HG03565 (cell line): Measurements from ENCODE around the gene DPCD.
A peak's percentile ranks its signal among the peaks of the same experiment; 100 is the strongest.

Experiments
- ATAC-seq: cut with Tn5 transposase; IDR thresholded peaks from one replicate; pipeline ENCODE4 v1.9.1; 2021; ENCODE audit warnings: mild to moderate bottlenecking, moderate library complexity; ENCODE audit not compliant: unreplicated experiment

The DPCD gene

GRCh38 chr10:101587725-101588653 is at the start of gene DPCD, which contains the start of gene POLL:
Gene DPCD (plus strand): TSS chr10:101588321. CDS start chr10:101588337, 16 bp downstream.
Gene POLL (minus strand): TSS chr10:101588257. CDS start chr10:101587360, 897 bp downstream.
- peak; percentile 84 for ATAC-seq

DNA sequence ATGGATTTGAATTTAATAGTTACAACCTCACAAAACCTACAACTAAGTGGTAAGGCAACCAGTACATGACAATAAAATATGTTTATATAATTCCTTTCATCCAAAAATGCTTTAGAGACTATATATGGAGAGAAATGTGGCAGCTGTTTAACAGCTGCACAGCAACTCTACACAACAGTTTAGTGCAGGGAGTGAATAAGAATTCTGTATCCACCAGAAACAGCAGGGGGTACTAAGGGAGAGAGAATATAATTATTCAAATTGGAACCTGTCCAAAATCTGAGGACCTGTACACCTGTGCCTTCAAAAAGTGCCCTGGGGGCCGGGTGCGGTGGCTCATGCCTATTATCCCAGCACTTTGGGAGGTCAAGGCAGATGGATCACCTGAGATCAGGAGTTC is 49.7 kb upstream of the DPCD start:
- no peak for ATAC-seq

GRCh38 chr10:101545898-101546297 is 42.2 kb upstream of the DPCD start:
- no peak for ATAC-seq

- ATAC-seq = no peak
Measured at GRCh38 chr10:101550965-101551364, 37.2 kb upstream of the DPCD start.

DNA sequence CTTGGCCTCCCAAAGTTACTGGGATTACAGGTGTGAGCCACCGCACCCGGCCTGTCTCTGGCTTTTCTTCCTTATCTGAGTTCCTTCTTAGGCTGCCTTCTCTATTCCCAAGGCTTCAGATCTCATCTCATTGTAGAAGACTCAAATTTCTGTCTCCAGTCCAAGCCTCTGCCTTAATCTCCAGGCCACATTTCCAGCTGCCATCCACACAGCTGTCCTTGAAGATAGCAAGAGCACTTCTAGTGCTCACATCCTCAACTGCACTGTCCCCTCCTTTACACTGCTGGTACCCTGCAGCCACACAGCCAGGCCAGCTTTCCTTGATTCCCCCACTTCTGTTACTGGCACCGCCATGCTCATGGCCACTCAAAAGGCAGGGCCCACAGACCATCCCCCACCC is 35.7 kb upstream of the DPCD start:
- no peak for ATAC-seq

GRCh38 chr10:101557541-101557940 is 30.6 kb upstream of the DPCD start:
- no peak for ATAC-seq

GRCh38 chr10:101558204-101558603 is 29.9 kb upstream of the DPCD start:
- ATAC-seq = no peak

- ATAC-seq = no peak
Measured at GRCh38 chr10:101558671-101559595, 29.2 kb upstream of the DPCD start.

DNA sequence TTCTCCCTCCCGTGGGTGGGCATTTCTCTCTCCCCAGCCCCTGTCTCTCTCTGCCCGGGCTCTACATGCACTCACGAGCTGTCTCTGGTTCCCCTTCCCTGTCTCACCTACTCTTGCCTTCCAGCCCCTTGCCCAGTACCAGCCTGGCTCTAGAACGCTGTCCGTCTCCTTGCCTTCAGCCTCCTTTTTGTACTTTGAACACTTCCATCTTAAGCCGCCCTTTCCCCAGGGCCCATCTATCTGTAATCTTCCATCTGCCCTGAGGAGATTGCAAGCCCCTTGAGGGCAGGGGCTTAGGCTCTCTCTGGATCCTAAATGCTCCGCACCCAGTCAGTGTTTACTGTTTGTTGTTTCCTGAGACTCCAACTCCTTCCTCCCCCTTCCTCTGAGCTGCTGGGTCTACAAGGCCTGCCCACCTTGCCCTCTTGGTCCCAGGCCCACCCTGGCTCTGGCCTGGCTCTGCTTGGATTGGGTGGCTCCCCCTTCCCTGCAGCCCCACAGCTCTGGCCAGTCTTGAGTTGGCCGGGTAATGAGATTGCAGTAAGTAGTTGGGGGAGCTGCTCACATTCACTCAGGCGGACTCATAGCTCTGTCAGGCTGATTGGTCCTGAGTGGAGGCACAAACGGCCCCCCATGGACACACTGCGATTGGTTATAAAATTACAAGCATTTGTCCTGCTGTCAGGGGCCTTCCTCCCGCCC is 28.4 kb upstream of the DPCD start:
- no peak for ATAC-seq

DNA sequence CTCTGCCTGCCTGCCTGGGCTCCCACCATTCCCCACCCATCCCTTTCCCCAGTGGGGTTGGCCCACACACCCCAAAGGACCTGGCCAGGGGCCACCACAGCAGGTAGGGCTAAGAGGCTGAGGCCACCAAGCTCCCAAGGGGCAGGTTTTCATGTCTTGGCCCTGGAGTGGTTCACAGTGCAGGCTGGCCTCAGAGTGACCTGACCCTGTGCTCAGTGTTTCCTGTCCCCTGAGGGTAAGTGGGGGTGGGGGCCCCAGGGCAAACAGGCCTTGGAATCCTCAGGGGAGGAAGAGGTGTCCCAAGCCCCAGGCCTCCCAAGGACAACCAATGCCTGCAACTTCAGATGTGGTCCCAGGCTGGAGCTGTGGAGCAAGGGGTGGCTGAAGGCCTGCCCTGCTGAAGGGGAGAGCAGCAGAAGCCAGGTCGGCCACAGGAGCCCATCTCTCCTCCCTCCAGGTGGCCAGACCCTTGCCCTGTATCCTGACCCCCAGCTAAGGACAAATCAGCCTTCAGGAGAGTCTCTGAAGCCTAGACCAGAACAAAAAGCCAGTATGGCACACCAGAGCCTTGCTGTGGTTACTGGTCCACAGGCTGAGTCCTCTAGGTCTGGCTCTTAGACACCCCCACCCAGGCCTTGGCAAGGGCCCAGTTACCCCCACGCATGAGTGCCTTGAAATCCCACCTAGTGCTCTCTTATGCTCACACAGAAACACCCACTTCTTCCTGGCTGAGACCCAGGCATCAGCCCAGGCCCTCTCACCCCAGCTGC is 27.6 kb upstream of the DPCD start:
- no peak for ATAC-seq

DNA sequence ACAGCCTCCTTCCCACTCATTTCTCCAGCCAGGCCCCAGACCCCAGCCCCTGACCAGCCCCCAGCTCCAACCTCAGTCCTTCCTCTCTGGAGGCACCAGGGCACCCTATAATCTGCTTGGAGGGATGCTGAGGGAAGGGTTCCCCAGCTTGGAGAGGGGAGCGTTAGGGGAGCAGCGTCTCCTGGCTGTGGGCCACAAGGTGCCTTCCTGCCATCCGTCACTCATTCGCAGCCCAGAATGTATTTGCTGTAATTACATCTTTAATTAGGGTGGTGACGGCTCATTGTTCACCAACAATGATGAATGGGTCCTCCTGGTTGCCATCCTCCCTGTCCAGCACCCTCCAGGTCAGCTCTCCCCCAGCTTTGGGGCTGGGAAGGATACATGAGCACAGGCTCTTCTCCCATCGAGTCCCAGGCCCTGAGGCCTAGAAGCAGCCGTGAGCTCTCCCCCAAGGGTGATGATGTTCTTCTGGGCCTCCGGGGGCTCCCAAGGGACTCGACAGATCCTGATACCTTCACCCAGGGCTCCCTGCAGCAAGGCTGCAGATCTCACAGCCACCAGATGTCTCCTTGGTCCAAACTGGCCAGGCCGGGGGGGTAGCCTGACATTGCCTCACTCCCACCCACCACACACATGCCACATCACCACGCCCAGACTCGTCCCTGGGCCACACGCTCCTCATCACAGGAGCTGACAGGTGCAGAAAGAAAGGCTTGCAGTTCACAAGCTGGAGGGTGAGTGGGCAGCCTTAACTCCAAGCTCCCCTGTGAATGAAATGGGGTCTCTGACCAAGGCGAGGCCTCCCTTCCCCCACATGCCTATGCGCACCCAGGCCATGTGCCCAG is 26.8 kb upstream of the DPCD start:
- no peak for ATAC-seq

DNA sequence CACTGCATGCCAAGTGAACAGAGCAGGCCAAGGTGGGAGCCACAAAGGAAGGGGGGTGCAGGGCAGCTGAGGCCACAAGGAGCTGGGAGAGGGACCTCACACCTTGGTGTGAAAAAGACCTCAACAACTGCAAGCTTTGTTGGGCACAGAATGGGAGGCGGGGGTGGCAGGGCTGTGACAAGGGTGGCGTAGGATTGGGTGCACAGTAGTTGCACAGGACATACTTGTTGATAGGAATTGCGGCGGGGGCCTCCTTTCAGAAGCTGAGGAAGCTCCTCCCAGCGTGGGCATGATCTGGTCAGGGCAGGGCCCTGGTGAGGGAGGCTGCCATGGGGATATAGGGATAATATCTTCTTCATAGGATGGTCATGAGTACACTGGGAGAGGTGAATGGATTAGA is 25.9 kb upstream of the DPCD start:
- ATAC-seq = no peak

- ATAC-seq = no peak
Measured at GRCh38 chr10:101563007-101563406, 25.1 kb upstream of the DPCD start.

GRCh38 chr10:101563497-101564040 is 24.6 kb upstream of the DPCD start:
- no peak for ATAC-seq

DNA sequence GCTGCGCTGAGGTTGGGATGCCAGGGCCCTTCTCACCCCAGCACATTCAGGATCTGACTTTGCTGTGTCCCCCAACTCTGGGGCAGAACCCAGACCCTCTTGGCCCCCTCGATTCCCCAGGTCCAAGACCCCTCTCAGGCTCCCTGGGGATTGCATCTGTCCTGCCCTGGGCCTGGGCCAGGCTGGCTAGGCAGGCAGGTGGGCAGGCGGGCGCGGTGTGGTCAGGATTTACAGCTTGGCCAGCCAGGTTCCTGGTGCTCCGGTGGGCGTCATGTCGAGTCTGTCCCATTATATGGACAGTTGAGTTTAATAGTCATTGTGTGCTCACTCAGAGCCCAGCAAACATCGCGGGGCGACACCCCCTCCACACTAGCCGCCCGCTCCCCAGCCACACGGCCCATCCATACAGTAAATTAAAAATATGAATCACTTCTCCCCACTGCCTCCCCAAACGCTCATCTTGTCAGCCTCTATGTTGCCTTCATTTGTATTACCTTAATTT is 23.6 kb upstream of the DPCD start:
- no peak for ATAC-seq

DNA sequence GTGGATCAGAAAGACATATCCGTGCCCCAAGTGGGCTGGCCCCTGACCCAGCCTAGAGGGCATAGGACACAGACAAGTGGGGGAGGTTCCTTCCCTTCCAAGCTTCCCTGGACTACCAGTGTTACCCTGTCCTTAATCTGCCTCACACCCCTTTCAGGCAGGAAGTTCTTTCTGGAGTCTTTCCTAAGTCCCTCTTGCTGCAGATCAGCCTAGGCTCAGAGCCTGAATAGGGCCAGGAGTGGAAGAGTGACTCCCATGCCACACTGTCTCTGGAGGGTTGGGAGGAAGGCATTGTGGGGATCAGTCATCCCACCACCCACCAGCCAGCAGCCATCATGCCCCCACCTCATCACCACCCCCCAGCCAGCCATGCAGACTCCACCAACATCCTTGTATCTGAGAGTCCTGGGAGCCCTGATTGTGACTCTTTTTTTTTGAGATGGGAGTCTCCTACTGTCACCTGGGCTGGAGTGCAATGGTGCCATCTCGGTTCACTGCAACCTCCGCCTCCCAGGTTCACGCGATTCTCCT is 22.7 kb upstream of the DPCD start:
- ATAC-seq = no peak

GRCh38 chr10:101565936-101566332 is 22.2 kb upstream of the DPCD start:
- no peak for ATAC-seq

- no peak for ATAC-seq
Measured at GRCh38 chr10:101566333-101567164, 21.6 kb upstream of the DPCD start.
